ENCODE results near the gene AGXT. TPM values are rescaled to one million over a fixed set of nuclear protein-coding genes. Genes with fewer than 3 reads are reported as not detected.

AGXT gene
- total RNA-seq, 1 donor from 2014 or later: not detected

DNA sequence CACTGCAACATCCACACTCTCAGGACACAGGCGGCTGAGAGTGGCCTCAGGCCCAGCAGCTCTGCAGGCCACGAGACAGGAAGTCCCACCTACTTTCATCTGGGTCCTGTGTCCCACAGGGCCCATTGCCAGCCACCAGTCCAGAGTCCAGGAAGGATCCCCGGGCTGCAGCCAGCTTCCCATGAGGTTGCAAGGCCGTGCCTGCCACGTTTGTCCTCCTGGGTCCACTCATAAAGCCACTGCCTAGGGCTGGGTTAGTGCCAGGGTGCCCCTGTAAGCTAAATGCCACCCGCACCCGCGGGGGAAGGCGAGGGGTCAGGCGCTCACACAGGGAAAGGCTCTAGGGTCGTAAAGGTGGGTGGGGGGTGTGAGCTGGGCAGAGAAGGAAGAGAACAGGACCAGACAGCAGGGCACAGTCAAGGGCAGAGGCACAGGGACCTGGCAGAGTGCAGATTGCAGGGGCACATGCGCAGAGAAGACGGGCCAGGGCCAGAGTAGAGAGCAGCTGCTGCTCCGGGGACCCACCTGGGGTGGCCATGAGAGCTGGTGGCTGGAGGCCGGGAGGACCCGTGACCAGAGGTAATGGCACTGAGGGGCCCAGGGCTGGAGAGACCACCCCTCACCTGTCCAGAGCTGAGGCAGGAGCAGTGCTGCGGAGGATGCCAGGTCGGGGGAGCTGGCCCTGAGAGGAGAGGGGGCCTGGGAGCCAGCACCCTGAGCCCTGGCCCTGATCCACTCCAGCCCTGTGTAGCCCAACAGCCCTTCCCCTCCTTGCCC is 8.0 kb downstream of the AGXT start:
- Histone ChIP-seq H3K4me3 (no peak overlapping the region), H3K36me3 (no peaks in the 10 kb centered on the region), H3K4me1 (no peaks in the 10 kb centered on the region), H3K9me3 (no peaks in the 10 kb centered on the region), H3K27me3 (no peaks in the 10 kb centered on the region), H3K27ac (no peak overlapping the region)
- no peak for TF ChIP-seq POLR2A (IDR thresholded peaks at IDR 0.05)
- TF ChIP-seq, protein P1, sequence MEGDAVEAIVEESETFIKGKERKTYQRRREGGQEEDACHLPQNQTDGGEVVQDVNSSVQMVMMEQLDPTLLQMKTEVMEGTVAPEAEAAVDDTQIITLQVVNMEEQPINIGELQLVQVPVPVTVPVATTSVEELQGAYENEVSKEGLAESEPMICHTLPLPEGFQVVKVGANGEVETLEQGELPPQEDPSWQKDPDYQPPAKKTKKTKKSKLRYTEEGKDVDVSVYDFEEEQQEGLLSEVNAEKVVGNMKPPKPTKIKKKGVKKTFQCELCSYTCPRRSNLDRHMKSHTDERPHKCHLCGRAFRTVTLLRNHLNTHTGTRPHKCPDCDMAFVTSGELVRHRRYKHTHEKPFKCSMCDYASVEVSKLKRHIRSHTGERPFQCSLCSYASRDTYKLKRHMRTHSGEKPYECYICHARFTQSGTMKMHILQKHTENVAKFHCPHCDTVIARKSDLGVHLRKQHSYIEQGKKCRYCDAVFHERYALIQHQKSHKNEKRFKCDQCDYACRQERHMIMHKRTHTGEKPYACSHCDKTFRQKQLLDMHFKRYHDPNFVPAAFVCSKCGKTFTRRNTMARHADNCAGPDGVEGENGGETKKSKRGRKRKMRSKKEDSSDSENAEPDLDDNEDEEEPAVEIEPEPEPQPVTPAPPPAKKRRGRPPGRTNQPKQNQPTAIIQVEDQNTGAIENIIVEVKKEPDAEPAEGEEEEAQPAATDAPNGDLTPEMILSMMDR (IDR thresholded peaks at IDR 0.05): no peak
- TF ChIP-seq POLR2AphosphoS5 (IDR thresholded peaks at IDR 0.05; ENCODE audit: insufficient read depth in 1 of 2, low read depth in 1 of 2): no peak
- no peak for DNase-seq (ENCODE audit: extremely low spot score in 2 of 2)
- intact Hi-C loops (cut with DNase I): no loop called here

DNA sequence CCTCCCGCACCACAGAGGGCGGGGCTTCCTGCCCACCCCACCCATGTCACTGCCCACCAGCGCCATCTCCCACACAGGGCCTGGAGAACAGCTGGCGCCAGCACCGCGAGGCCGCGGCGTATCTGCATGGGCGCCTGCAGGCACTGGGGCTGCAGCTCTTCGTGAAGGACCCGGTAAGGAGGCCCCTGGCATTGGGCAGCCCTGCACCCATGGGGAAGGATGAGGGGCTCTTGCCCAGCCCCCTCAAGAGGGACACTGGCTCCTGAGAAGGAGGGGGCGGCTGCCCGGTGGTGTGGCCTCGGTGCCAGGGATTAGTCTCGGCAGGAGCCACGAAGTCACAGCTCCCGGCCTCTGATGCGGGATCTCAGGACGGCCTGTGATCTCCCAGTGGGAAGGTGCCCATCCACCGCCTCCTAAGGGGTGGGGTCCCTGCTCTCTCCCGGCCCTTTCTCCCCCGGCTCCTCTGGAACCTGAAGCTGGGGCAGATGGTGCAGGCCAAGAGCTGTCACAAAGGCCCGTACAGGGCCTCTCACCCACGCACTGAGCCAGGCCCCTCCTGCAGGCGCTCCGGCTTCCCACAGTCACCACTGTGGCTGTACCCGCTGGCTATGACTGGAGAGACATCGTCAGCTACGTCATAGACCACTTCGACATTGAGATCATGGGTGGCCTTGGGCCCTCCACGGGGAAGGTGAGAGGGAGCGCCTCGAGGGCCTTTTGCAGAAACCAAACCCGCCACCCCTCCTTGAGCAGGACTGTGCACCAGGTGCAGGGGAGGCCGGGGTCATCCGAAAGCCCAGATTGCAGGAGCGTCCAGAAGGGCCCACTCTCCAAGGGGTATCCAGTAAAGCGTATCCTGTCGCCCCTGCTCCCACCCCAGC is 9.1 kb downstream of the AGXT start:
- Histone ChIP-seq H3K9me3 (no peaks in the 10 kb centered on the region), H3K4me1 (no peaks in the 10 kb centered on the region), H3K36me3 (no peaks in the 10 kb centered on the region), H3K27me3 (no peaks in the 10 kb centered on the region), H3K27ac (no peak overlapping the region), H3K4me3 (no peak overlapping the region)
- intact Hi-C loops (cut with DNase I): no loop called here
- TF ChIP-seq, protein P1 (IDR thresholded peaks at IDR 0.05): no peak
- TF ChIP-seq POLR2AphosphoS5 (IDR thresholded peaks at IDR 0.05; ENCODE audit: insufficient read depth in 1 of 2, low read depth in 1 of 2): no peak
- no peak for TF ChIP-seq POLR2A (IDR thresholded peaks at IDR 0.05)
- DNase-seq (ENCODE audit: extremely low spot score in 2 of 2): no peak

DNA sequence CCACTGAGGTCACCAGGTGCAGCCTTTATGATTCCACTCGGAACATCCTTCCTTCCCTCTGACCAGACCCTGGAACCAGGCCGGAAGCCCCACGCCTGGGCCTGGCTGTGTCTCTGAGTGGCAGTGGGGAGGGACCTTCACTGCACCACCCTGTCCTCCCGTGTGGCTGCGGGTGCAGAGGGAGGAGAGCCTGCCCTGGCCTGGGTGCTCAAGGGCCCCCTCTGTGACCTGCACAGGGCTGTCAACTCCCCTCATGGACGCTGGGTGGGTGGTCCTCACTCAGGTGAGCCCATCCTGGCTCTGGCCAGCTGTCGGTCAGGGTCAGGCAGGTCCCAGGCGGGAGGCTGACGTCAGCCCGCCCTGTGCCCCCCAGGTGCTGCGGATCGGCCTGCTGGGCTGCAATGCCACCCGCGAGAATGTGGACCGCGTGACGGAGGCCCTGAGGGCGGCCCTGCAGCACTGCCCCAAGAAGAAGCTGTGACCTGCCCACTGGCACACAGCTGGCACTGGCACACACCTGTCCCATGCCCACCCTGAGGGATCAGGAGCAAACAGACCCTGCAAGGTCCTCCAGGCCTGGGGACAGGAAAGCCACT is 9.8 kb downstream of the AGXT start:
- Histone ChIP-seq H3K36me3 (no peaks in the 10 kb centered on the region), H3K27me3 (no peaks in the 10 kb centered on the region), H3K9me3 (no peaks in the 10 kb centered on the region), H3K4me1 (no peaks in the 10 kb centered on the region), H3K4me3 (no peak overlapping the region), H3K27ac (no peak overlapping the region)
- no peak for TF ChIP-seq POLR2AphosphoS5 (IDR thresholded peaks at IDR 0.05; ENCODE audit: insufficient read depth in 1 of 2, low read depth in 1 of 2)
- TF ChIP-seq, protein P1 (IDR thresholded peaks at IDR 0.05): no peak
- TF ChIP-seq POLR2A (IDR thresholded peaks at IDR 0.05): no peak
- no peak for DNase-seq (ENCODE audit: extremely low spot score in 2 of 2)
- intact Hi-C loops (cut with DNase I): no loop called here

DNA sequence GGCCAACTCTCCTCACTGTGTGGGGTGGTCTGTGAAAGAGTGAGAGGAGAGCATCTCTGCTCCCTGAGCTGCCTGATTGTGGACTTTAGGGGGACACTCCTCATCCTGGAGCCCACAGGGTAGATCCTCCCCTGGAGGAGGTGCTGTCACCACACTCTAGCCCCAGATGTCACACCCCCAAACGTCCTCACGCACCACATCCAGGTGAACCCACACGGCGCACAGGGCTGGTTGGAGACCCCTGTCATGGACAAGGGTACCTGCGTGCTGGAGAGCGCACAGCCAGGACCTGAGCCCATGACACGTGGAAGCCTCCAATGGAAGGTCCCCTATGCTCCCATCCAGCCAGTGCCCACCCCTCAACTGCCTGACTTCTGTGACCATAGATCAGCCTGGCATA is 10.5 kb downstream of the AGXT start:
- H3K36me3 ChIP-seq: no peaks in the 10 kb centered on the region
- no peak for TF ChIP-seq POLR2A (IDR thresholded peaks at IDR 0.05)
- no peaks in the 10 kb centered on the region for H3K9me3 ChIP-seq
- no peak overlapping the region for H3K4me3 ChIP-seq
- no peaks in the 10 kb centered on the region for H3K27me3 ChIP-seq
- no peak overlapping the region for H3K27ac ChIP-seq
- no peaks in the 10 kb centered on the region for H3K4me1 ChIP-seq
- intact Hi-C loops (cut with DNase I): no loop called here
- DNase-seq (ENCODE audit: extremely low spot score in 2 of 2): no peak

DNA sequence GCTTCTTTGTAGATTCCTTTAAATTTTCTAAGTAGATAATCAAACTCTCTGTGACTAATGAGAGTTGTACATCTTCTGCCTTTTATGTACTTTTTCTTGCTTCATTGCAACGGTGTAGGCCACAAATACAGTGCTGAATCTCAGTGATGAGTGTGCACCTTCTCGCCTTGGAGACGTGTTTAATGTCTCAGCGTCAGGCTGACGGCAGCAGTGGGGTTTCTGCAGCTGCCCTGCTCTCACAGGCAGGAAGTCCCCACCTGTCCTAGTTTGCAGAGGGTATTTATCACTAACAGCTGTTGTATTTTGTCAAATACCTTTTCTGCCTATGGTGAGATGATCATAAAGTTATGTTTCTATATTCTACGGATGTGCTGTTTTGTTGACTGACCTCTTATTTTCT is 13.3 kb downstream of the AGXT start:
- intact Hi-C loops (cut with DNase I): no loop called here
- TF ChIP-seq POLR2A (IDR thresholded peaks at IDR 0.05) (no peak), POLR2AphosphoS5 (IDR thresholded peaks at IDR 0.05; ENCODE audit: insufficient read depth in 1 of 2, low read depth in 1 of 2) (no peak)
- TF ChIP-seq, protein P1 (IDR thresholded peaks at IDR 0.05): no peak

More for the DNA sequence above, 13.3 kb downstream of the AGXT start:
- Histone ChIP-seq H3K27ac (no peak overlapping the region), H3K4me3 (no peak overlapping the region), H3K4me1 (no peaks in the 10 kb centered on the region), H3K9me3 (no peaks in the 10 kb centered on the region), H3K27me3 (no peaks in the 10 kb centered on the region), H3K36me3 (no peaks in the 10 kb centered on the region)
- DNase-seq (ENCODE audit: extremely low spot score in 2 of 2): no peak

Measured in vagina (tissue), 2 donors.